GM12878 (cell line): Measurements from ENCODE around the gene CDKL1. TPM values are rescaled to one million over a fixed set of nuclear protein-coding genes. Genes with fewer than 3 reads are reported as not detected.

ENCODE experiments used
- ATAC-seq: fragments of 200-7000 bp; cut with Tn5 transposase; 3 replicates; pipeline ENCODE4 v1.9.1; 2020; ENCODE audit warnings: mild to moderate bottlenecking, moderate library complexity
- BruUV-seq: library from RNA; stranded (reverse); fragments of 400-500 nt; replicated peaks from 2 replicates; lab custom pipeline; 2021; lab: Mats Ljungman, UMichigan
- CTCF ChIA-PET: fragments of 300-600 bp; sonication (Branson Sonifier 250); formaldehyde crosslinking; extraction: SDS; loops from one replicate; lab custom pipeline; 2021; ENCODE audit warnings: inconsistent platforms; lab: Yijun Ruan, JAX
- POLR2A ChIA-PET: fragments of 350-600 bp; formaldehyde crosslinking; extraction: SDS; loops from one replicate; lab custom pipeline; 2021; ENCODE audit warnings: inconsistent platforms; lab: Charles Lee
- RAD21 ChIA-PET: fragments of 300-600 bp; sonication (Branson Sonifier 250); formaldehyde crosslinking; loops from one replicate; lab custom pipeline; 2023; ENCODE audit warnings: antibody characterized with exemption; ENCODE audit not compliant: unreplicated experiment; lab: Charles Lee
- SMC1A ChIA-PET: fragments of 300-600 bp; sonication (Branson Sonifier 250); formaldehyde crosslinking; loops from one replicate; lab custom pipeline; 2023; ENCODE audit not compliant: unreplicated experiment, uncharacterized antibody; lab: Charles Lee
- DNase-seq: peaks from one replicate; pipeline ENCODE4 v3.0.0-alpha.2; 2011; ENCODE audit warnings: low read depth, low spot score
- FAIRE-seq: peaks from 3 replicates; lab custom pipeline; 2011; peaks lifted over from hg19 to GRCh38; lab: Jason Lieb, UNC
- H2AFZ ChIP-seq: 2 replicates; pipeline ENCODE4 v1.6.0; 2011; ENCODE audit warnings: low read depth, low read length, control low read depth; ENCODE audit not compliant: control insufficient read depth
- H3K27ac ChIP-seq: 2 replicates; pipeline ENCODE4 v1.5.1; 2011; ENCODE audit warnings: control low read depth; ENCODE audit not compliant: control insufficient read depth, insufficient read depth
- H3K27me3 ChIP-seq, 2 experiments: replicated peaks in 1 of 2; 2 replicates each; pipeline versions ENCODE4 v1.6.0 to v1.6.1; 2011; ENCODE audit warnings: low read length in 1 of 2; ENCODE audit not compliant: control insufficient read depth in 2 of 2, insufficient read depth in 2 of 2
- H3K36me3 ChIP-seq, 2 experiments: 2 replicates each; pipeline ENCODE4 v1.5.1; 2011; ENCODE audit warnings: low read length in 1 of 2; ENCODE audit not compliant: control insufficient read depth in 2 of 2, insufficient read depth in 2 of 2
- H3K4me1 ChIP-seq: 2 replicates; pipeline ENCODE4 v1.6.1; 2011; ENCODE audit warnings: mild to moderate bottlenecking, low read length, moderate library complexity, mixed read lengths; ENCODE audit not compliant: control insufficient read depth, insufficient read depth
- H3K4me2 ChIP-seq: 2 replicates; pipeline ENCODE4 v1.6.0; 2011; ENCODE audit warnings: control low read depth; ENCODE audit not compliant: control insufficient read depth, insufficient read depth
- H3K4me3 ChIP-seq: fragments of 200-600 bp; sonication (generic); 2 replicates; pipeline ENCODE4 v1.5.1; 2016
- H3K79me2 ChIP-seq: 2 replicates; pipeline ENCODE4 v1.6.0; 2011; ENCODE audit warnings: low read length; ENCODE audit not compliant: control insufficient read depth, insufficient read depth
- H3K9ac ChIP-seq: 2 replicates; pipeline ENCODE4 v1.8.0; 2011; ENCODE audit warnings: low read length, control low read depth, mixed read lengths; ENCODE audit not compliant: control insufficient read depth, insufficient read depth
- H3K9me3 ChIP-seq: replicated peaks from 3 replicates; pipeline ENCODE4 v1.5.1; 2011; ENCODE audit warnings: mild to moderate bottlenecking, low read length; ENCODE audit not compliant: control insufficient read depth, insufficient read depth
- H4K20me1 ChIP-seq: 2 replicates; pipeline ENCODE4 v1.6.0; 2011; ENCODE audit not compliant: control insufficient read depth, insufficient read depth
- ASH2L ChIP-seq: fragments of 300-600, 200-600 bp; sonication (generic); IDR thresholded peaks from 2 replicates; pipeline ENCODE4 v1.6.1; 2017; ENCODE audit warnings: low read depth, mild to moderate bottlenecking, borderline replicate concordance
- BACH1 ChIP-seq: fragments of 450-650 bp; IDR thresholded peaks from 2 replicates; pipeline ENCODE4 v1.6.1; 2017; ENCODE audit warnings: mild to moderate bottlenecking, borderline replicate concordance
- CBX3 ChIP-seq: fragments of 200-600 bp; sonication (generic); IDR thresholded peaks from 2 replicates; pipeline ENCODE4 v1.6.1; 2016; ENCODE audit warnings: low read depth, borderline replicate concordance
- CEBPB ChIP-seq, 2 experiments: fragments of 150-350 bp in 1 of 2; IDR thresholded peaks; 2 replicates each; pipeline ENCODE4 v1.6.1; 2012 to 2014; ENCODE audit warnings: low read depth in 2 of 2, low read length in 2 of 2, borderline replicate concordance in 1 of 2, inconsistent platforms in 1 of 2
- HDAC2 ChIP-seq: fragments of 200-600 bp; sonication (generic); IDR thresholded peaks from 2 replicates; pipeline ENCODE4 v1.6.1; 2017
- JUNB ChIP-seq: IDR thresholded peaks from 2 replicates; pipeline ENCODE4 v1.6.1; 2016; ENCODE audit warnings: antibody characterized with exemption, mild to moderate bottlenecking
- JUND ChIP-seq: IDR thresholded peaks from 2 replicates; pipeline ENCODE4 v1.6.1; 2012; ENCODE audit warnings: low read depth, mild to moderate bottlenecking, low read length, improper control_type of control experiment, moderate library complexity
- RAD21 ChIP-seq: IDR thresholded peaks from 2 replicates; pipeline ENCODE4 v1.6.1; 2011; ENCODE audit warnings: mild to moderate bottlenecking, low read depth, low read length, moderate library complexity; ENCODE audit not compliant: insufficient read depth
- RELA ChIP-seq: fragments of 450-650 bp; IDR thresholded peaks from 2 replicates; pipeline ENCODE4 v1.8.0; 2014; ENCODE audit warnings: borderline replicate concordance; ENCODE audit not compliant: partially characterized antibody
- STAT3 ChIP-seq: IDR thresholded peaks from 2 replicates; pipeline ENCODE4 v1.6.1; 2011; ENCODE audit warnings: low read depth, low read length, improper control_type of control experiment
- TCF7 ChIP-seq: IDR thresholded peaks from 2 replicates; pipeline ENCODE4 v1.6.1; 2014; ENCODE audit warnings: antibody characterized with exemption, borderline replicate concordance
- YY1 ChIP-seq: IDR thresholded peaks from 2 replicates; pipeline ENCODE4 v1.6.1; 2011; ENCODE audit warnings: low read depth, mild to moderate bottlenecking, low read length
- ZNF217 ChIP-seq: fragments of 450-650 bp; IDR thresholded peaks from 2 replicates; pipeline ENCODE4 v1.6.1; 2017; ENCODE audit warnings: antibody characterized with exemption, mild to moderate bottlenecking
- ZNF384 ChIP-seq: IDR thresholded peaks from 2 replicates; pipeline ENCODE4 v1.6.1; 2012; ENCODE audit warnings: low read depth, mild to moderate bottlenecking, low read length, improper control_type of control experiment, borderline replicate concordance
- ZNF622 ChIP-seq: fragments of 450-650 bp; IDR thresholded peaks from 2 replicates; pipeline ENCODE4 v1.6.1; 2017; ENCODE audit warnings: mild to moderate bottlenecking, inconsistent platforms
- ZZZ3 ChIP-seq: IDR thresholded peaks from 2 replicates; pipeline ENCODE4 v1.6.1; 2011; ENCODE audit warnings: low read depth; ENCODE audit not compliant: control insufficient read depth, insufficient read length
- WGBS: methylation state at CpG from one replicate; pipeline ENCODE4 v1.1.6; 2016; ENCODE audit warnings: low lambda C conversion rate; ENCODE audit not compliant: insufficient replicate concordance, insufficient coverage; ENCODE audit errors: missing lambda C conversion rate; 5-methylcytosine and 5-hydroxymethylcytosine counted together
- in situ Hi-C: fragments of 300-500 bp; cut with MboI; formaldehyde crosslinking; loops from 9 replicates; pipeline ENCODE4 v1.14.3; 2018; ENCODE audit warnings: mixed read lengths
- intact Hi-C: fragments of 100-400 bp; cut with micrococcal nuclease; formaldehyde crosslinking; loops from one replicate; pipeline ENCODE4 v1.14.2; 2022; ENCODE audit not compliant: unreplicated experiment
- polyA plus RNA-seq, 11 experiments: library from polyadenylated mRNA; depleted of rRNA in 4 of 11; unstranded in 6 of 11; stranded (reverse) in 5 of 11; fragments of >200 nt; fragmentation: Nextera tagmentation in 4 of 11; fragmentation: Illumina TruSeq in 1 of 11; extraction: Ambion mirVana in 4 of 11; extraction: Trizol in 1 of 11; gene quantifications; 1 replicate in 1 of 11; 2 replicates in 10 of 11; pipeline versions ENCODE4 v1.2.1 to v1.2.3, GENCODE V29; 2011 to 2016; ENCODE audit warnings: inconsistent platforms in 2 of 11, missing spikeins in 2 of 11, low read depth in 1 of 11
- total RNA-seq, 4 experiments: library from RNA; depleted of rRNA in 3 of 4; stranded (reverse); fragments of >200 nt in 3 of 4; fragmentation: Illumina TruSeq in 1 of 4; extraction: Trizol in 1 of 4; gene quantifications; 2 replicates each; pipeline versions ENCODE4 v1.2.1 to v1.2.3, GENCODE V29; 2013 to 2021

The CDKL1 gene
- total and polyA plus RNA-seq, 10 of the 15 experiments (the other 5 are each of a cell fraction or from before 2014, with no cell fraction given): 9.0 to 19.0 (median 11.1) TPM

- no peak for TF ChIP-seq ASH2L
- TF ChIP-seq TCF7: no peak
- no peak for TF ChIP-seq ZZZ3
- no peak for TF ChIP-seq ZNF384
- TF ChIP-seq YY1: no peak
- no peak for TF ChIP-seq RELA
- TF ChIP-seq JUNB: no peak
- no peak for TF ChIP-seq JUND
- no peak for TF ChIP-seq HDAC2
These were observed 13.0 kb downstream of the CDKL1 start (continued) for GRCh38 chr14:50383618-50384225.

GRCh38 chr14:50381823-50382287, 14.8 kb downstream of the CDKL1 start:
- H3K9me3 ChIP-seq: no peaks in the 10 kb centered on the region
- H3K36me3 ChIP-seq: no peaks in the 10 kb centered on the region
- H3K79me2 ChIP-seq: no peaks in the 10 kb centered on the region
- H3K27ac ChIP-seq: no peak overlapping the region
- ChIA-PET RAD21 (no interaction called here), POLR2A (no interaction called here), CTCF (interaction anchor here (1.4 kb wide), 1 partner anchor 18 kb away, joined by 4 read pairs; no protein-coding TSS in a partner anchor), SMC1A (interaction anchor here (1.5 kb wide), 1 partner anchor 12 kb away, joined by 3 read pairs; no protein-coding TSS in a partner anchor)
- intact Hi-C loops: no loop called here
- in situ Hi-C loops: no loop called here
- no TSS peak for BruUV-seq
- no peak overlapping the region for H3K9ac ChIP-seq
- H2AFZ ChIP-seq: no peak overlapping the region
- TF ChIP-seq RAD21: no peak
- no peak for TF ChIP-seq ZNF622
- TF ChIP-seq BACH1: no peak
- no peak for TF ChIP-seq CBX3
- no peak for TF ChIP-seq ZNF217
- TF ChIP-seq CEBPB (IDR thresholded peaks at IDR 0.05; ENCODE audit: borderline replicate concordance in 1 of 2, low read depth in 2 of 2, low read length in 2 of 2): no peak
- TF ChIP-seq STAT3: no peak
- no peaks in the 10 kb centered on the region for H4K20me1 ChIP-seq
- FAIRE-seq: no peak
- WGBS: 90% methylated on average over 14 of the region's 14 CpGs
- no peaks in the 10 kb centered on the region for H3K4me1 ChIP-seq
- ATAC-seq: no peak
- no peak overlapping the region for H3K4me2 ChIP-seq
- H3K4me3 ChIP-seq: no peak overlapping the region
- no peak for DNase-seq
- no peaks in the 10 kb centered on the region for H3K27me3 ChIP-seq
